Uterus (tissue), 4 donors: Measurements from ENCODE around the gene PCDHGA3. TPM values are rescaled to one million over a fixed set of nuclear protein-coding genes. Genes with fewer than 3 reads are reported as not detected.
"Not testable (repeated sequence)": the region's sequence is repeated elsewhere in the genome, so short reads cannot be mapped to it uniquely, and the experiment has no call there.

Source experiments
- DNase-seq, 2 donors: peaks; one replicate each; pipeline ENCODE4 v3.0.0-alpha.2; 2019 to 2020
- H3K27ac ChIP-seq, 2 donors: fragments of 200-600 bp; sonication (generic); 1 replicate in 1 of 2; 2 replicates in 1 of 2; pipeline ENCODE4 v1.5.1; 2016 to 2018
- H3K27me3 ChIP-seq, 2 donors: fragments of 200-600 bp; sonication (generic); one replicate each; pipeline ENCODE4 v1.5.1; 2018 to 2019; ENCODE audit warnings: control low read depth in 1 of 2
- H3K36me3 ChIP-seq, 2 donors: fragments of 200-600 bp; sonication (generic); one replicate each; pipeline ENCODE4 v1.5.1; 2019; ENCODE audit warnings: control low read depth in 1 of 2
- H3K4me1 ChIP-seq, 2 donors: fragments of 200-600 bp; sonication (generic); one replicate each; pipeline ENCODE4 v1.5.1; 2018 to 2019; ENCODE audit warnings: control low read depth in 1 of 2
- H3K4me3 ChIP-seq, 2 donors: fragments of 200-600 bp; sonication (generic); 1 replicate in 1 of 2; 2 replicates in 1 of 2; pipeline ENCODE4 v1.5.1; 2018 to 2019; ENCODE audit warnings: mild to moderate bottlenecking in 1 of 2
- H3K9me3 ChIP-seq, 2 donors: fragments of 200-600 bp; sonication (generic); one replicate each; pipeline ENCODE4 v1.5.1; 2019; ENCODE audit warnings: control low read depth in 1 of 2
- CTCF ChIP-seq, 4 experiments: fragments of 200-600 bp in 2 of 4; fragments of 450-650 bp in 2 of 4; sonication (generic) in 2 of 4; IDR thresholded peaks; one replicate each; pipeline ENCODE4 v1.5.1; 2016 to 2019; ENCODE audit warnings: antibody characterized with exemption in 4 of 4, mild to moderate bottlenecking in 2 of 4, moderate library complexity in 1 of 4
- POLR2A ChIP-seq, 2 donors: fragments of 450-650 bp; IDR thresholded peaks; one replicate each; pipeline ENCODE4 v1.6.1; 2016; ENCODE audit warnings: antibody characterized with exemption in 2 of 2, mild to moderate bottlenecking in 1 of 2, moderate library complexity in 1 of 2
- intact Hi-C: fragments of 100-400 bp; cut with DNase I; formaldehyde crosslinking; loops from one replicate; pipeline ENCODE4 v1.15.1; 2023; ENCODE audit warnings: low total_unique reads
- total RNA-seq, 4 donors: library from RNA; depleted of rRNA in 3 of 4; stranded (reverse); fragments of >200 nt in 3 of 4; gene quantifications; one replicate each; pipeline versions ENCODE4 v1.1.0 to v1.2.4, GENCODE V29; 2014 to 2023
- donor health status: DM: yes; HTN: yes; CAD: no.

Gene PCDHGA3
- total RNA-seq, 4 donors from 2014 or later: 0.51 to 8.2 (median 5.6) TPM

DNA sequence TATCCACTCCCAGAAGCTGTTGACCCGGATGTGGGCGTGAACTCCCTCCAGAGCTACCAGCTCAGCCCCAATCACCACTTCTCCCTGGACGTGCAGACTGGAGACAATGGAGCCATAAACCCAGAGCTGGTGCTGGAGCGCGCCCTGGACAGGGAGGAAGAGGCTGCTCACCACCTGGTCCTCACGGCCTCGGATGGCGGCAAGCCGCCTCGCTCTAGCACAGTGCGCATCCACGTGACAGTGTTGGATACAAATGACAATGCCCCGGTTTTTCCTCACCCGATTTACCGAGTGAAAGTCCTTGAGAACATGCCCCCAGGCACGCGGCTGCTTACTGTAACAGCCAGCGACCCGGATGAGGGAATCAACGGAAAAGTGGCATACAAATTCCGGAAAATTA, 49.6 kb downstream of the PCDHGA3 start:
- intact Hi-C loops: no loop called here
- no peak overlapping the region for H3K27ac ChIP-seq
- H3K9me3 ChIP-seq: peaks cover 0 to 84% of the 10 kb centered on the region in 2 donors

DNA sequence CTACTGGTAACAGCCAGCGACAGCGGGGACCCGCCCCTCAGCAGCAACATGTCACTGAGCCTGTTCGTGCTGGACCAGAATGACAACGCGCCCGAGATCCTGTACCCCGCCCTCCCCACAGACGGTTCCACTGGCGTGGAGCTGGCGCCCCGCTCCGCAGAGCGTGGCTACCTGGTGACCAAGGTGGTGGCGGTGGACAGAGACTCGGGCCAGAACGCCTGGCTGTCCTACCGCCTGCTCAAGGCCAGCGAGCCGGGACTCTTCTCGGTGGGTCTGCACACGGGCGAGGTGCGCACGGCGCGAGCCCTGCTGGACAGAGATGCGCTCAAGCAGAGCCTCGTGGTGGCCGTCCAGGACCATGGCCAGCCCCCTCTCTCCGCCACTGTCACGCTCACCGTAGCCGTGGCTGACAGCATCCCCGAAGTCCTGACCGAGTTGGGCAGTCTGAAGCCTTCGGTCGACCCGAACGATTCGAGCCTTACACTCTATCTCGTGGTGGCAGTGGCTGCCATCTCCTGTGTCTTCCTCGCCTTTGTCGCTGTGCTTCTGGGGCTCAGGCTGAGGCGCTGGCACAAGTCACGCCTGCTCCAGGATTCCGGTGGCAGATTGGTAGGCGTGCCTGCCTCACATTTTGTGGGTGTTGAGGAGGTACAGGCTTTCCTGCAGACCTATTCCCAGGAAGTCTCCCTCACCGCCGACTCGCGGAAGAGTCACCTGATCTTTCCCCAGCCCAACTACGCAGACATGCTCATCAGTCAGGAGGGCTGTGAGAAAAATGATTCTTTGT, 51.0 kb downstream of the PCDHGA3 start:
- H3K27me3 ChIP-seq, H3K36me3 ChIP-seq, DNase-seq, intact Hi-C loops, H3K4me1 ChIP-seq, H3K27ac ChIP-seq, H3K4me3 ChIP-seq: not testable (repeated sequence)
- peaks cover 0 to 81% of the 10 kb centered on the region in 2 donors for H3K9me3 ChIP-seq

More for the DNA sequence above, 49.6 kb downstream of the PCDHGA3 start:
- DNase-seq: no peak
- no peaks in the 10 kb centered on the region for H3K27me3 ChIP-seq
- no peak overlapping the region for H3K4me3 ChIP-seq
- H3K36me3 ChIP-seq: no peaks in the 10 kb centered on the region
- TF ChIP-seq CTCF (IDR thresholded peaks at IDR 0.05) (no peak), POLR2A (IDR thresholded peaks at IDR 0.05) (no peak)
- no peaks in the 10 kb centered on the region for H3K4me1 ChIP-seq

Other genes with a start within 250 kb of the PCDHGA3 start
- gene PCDHB2, start 249.2 kb upstream of the PCDHGA3 start, total RNA-seq: 1 to 10 TPM in 3 of 4 donors, not detected in 1; 2.3 to 8.4 (median 4.9) TPM
- 1 to 10 TPM; 1.0 to 6.9 (median 2.8) TPM for gene PCDHB3, start 243.4 kb upstream of the PCDHGA3 start, total RNA-seq
- 10 to 100 TPM in 1 of 4 donors, 1 to 10 TPM in 2, under 1 TPM in 1; 0.59 to 10.5 (median 6.0) TPM for gene PCDHB4, start 222.0 kb upstream of the PCDHGA3 start, total RNA-seq
- gene PCDHB5, start 208.6 kb upstream of the PCDHGA3 start, total RNA-seq: 10 to 100 TPM in 3 of 4 donors, 1 to 10 TPM in 1; 1.2 to 16.4 (median 12.6) TPM
- gene PCDHB6, start 193.8 kb upstream of the PCDHGA3 start, total RNA-seq: 1 to 10 TPM in 3 of 4 donors, under 1 TPM in 1; 0.51 to 4.2 (median 1.7) TPM
- 1 to 10 TPM in 3 of 4 donors, under 1 TPM in 1; 0.51 to 8.0 (median 5.7) TPM for gene PCDHB7, start 171.2 kb upstream of the PCDHGA3 start, total RNA-seq
- 1 to 10 TPM in 2 of 4 donors, under 1 TPM in 2; under 0.01 to 5.4 (median 2.1) TPM for gene PCDHB8, start 166.0 kb upstream of the PCDHGA3 start, total RNA-seq
- gene PCDHB16, start 161.4 kb upstream of the PCDHGA3 start, total RNA-seq: 10 to 100 TPM in 1 of 4 donors, 1 to 10 TPM in 3; 3.8 to 10.2 (median 5.0) TPM
- 1 to 10 TPM; 1.8 to 5.5 (median 4.8) TPM for gene PCDHB9, start 156.7 kb upstream of the PCDHGA3 start, total RNA-seq
- 1 to 10 TPM; 2.6 to 8.3 (median 4.7) TPM for gene PCDHB10, start 151.5 kb upstream of the PCDHGA3 start, total RNA-seq
- gene PCDHB11, start 144.2 kb upstream of the PCDHGA3 start, total RNA-seq: 1 to 10 TPM; 2.4 to 9.8 (median 6.9) TPM
- 10 to 100 TPM in 1 of 4 donors, 1 to 10 TPM in 2, under 1 TPM in 1; 0.88 to 20.5 (median 9.1) TPM for gene PCDHB12, start 135.1 kb upstream of the PCDHGA3 start, total RNA-seq
- 10 to 100 TPM in 1 of 4 donors, 1 to 10 TPM in 3; 6.2 to 26.1 (median 8.5) TPM for gene PCDHB13, start 129.9 kb upstream of the PCDHGA3 start, total RNA-seq
- 10 to 100 TPM in 2 of 4 donors, 1 to 10 TPM in 2; 3.6 to 14.7 (median 9.3) TPM for gene PCDHB14, start 120.5 kb upstream of the PCDHGA3 start, total RNA-seq
- 10 to 100 TPM in 3 of 4 donors, 1 to 10 TPM in 1; 5.0 to 17.8 (median 12.1) TPM for gene PCDHB15, start 98.4 kb upstream of the PCDHGA3 start, total RNA-seq
- gene SLC25A2, start 39.8 kb upstream of the PCDHGA3 start, total RNA-seq: 1 to 10 TPM in 2 of 4 donors, under 1 TPM in 1, not detected in 1; 0.28 to 2.4 (median 2.3) TPM
- gene TAF7, start 23.0 kb upstream of the PCDHGA3 start, total RNA-seq: 100 to 1,000 TPM in 2 of 4 donors, 10 to 100 TPM in 2; 76.1 to 121 (median 98.0) TPM
- gene PCDHGA1, start 13.3 kb upstream of the PCDHGA3 start, total RNA-seq: 1 to 10 TPM in 2 of 4 donors, under 1 TPM in 2; under 0.01 to 3.3 (median 1.5) TPM
- gene PCDHGA2, start 5.1 kb upstream of the PCDHGA3 start, total RNA-seq: 10 to 100 TPM in 2 of 4 donors, 1 to 10 TPM in 2; 3.2 to 11.6 (median 9.3) TPM
- gene PCDHGB1, start 6.3 kb downstream of the PCDHGA3 start, total RNA-seq: 1 to 10 TPM in 3 of 4 donors, not detected in 1; 4.4 to 7.4 (median 6.9) TPM
- gene PCDHGA4, start 11.2 kb downstream of the PCDHGA3 start, total RNA-seq: 10 to 100 TPM in 1 of 4 donors, 1 to 10 TPM in 2, under 1 TPM in 1; 0.59 to 16.1 (median 8.7) TPM
- gene PCDHGB2, start 16.2 kb downstream of the PCDHGA3 start, total RNA-seq: 10 to 100 TPM in 2 of 4 donors, 1 to 10 TPM in 1, under 1 TPM in 1; 0.59 to 17.9 (median 8.7) TPM
- gene PCDHGA5, start 20.3 kb downstream of the PCDHGA3 start, total RNA-seq: 10 to 100 TPM in 3 of 4 donors, 1 to 10 TPM in 1; 1.8 to 11.5 (median 11.2) TPM
- gene PCDHGB3, start 26.4 kb downstream of the PCDHGA3 start, total RNA-seq: 10 to 100 TPM in 2 of 4 donors, 1 to 10 TPM in 1, under 1 TPM in 1; 0.59 to 14.1 (median 8.1) TPM
- gene PCDHGA6, start 30.1 kb downstream of the PCDHGA3 start, total RNA-seq: 10 to 100 TPM in 3 of 4 donors, 1 to 10 TPM in 1; 4.4 to 16.6 (median 14.3) TPM
- 10 to 100 TPM in 3 of 4 donors, 1 to 10 TPM in 1; 10.0 to 14.1 (median 11.8) TPM for gene PCDHGA7, start 38.9 kb downstream of the PCDHGA3 start, total RNA-seq
- gene PCDHGB4, start 43.9 kb downstream of the PCDHGA3 start, total RNA-seq: 10 to 100 TPM in 3 of 4 donors, 1 to 10 TPM in 1; 8.2 to 17.1 (median 14.9) TPM
- gene PCDHGA8, start 48.8 kb downstream of the PCDHGA3 start, total RNA-seq: 1 to 10 TPM in 3 of 4 donors, under 1 TPM in 1; 0.59 to 9.0 (median 5.1) TPM
- gene PCDHGB5, start 54.1 kb downstream of the PCDHGA3 start, total RNA-seq: 10 to 100 TPM in 3 of 4 donors, 1 to 10 TPM in 1; 10.0 to 33.6 (median 20.6) TPM
- gene PCDHGA9, start 58.9 kb downstream of the PCDHGA3 start, total RNA-seq: 10 to 100 TPM; 11.8 to 18.7 (median 16.7) TPM
- gene PCDHGB6, start 64.2 kb downstream of the PCDHGA3 start, total RNA-seq: 10 to 100 TPM in 2 of 4 donors, 1 to 10 TPM in 2; 3.1 to 21.1 (median 11.5) TPM
- gene PCDHGA10, start 69.2 kb downstream of the PCDHGA3 start, total RNA-seq: 10 to 100 TPM in 1 of 4 donors, 1 to 10 TPM in 3; 2.4 to 11.2 (median 6.6) TPM
- gene PCDHGB7, start 73.8 kb downstream of the PCDHGA3 start, total RNA-seq: 10 to 100 TPM in 3 of 4 donors, 1 to 10 TPM in 1; 7.1 to 27.6 (median 18.1) TPM
- 10 to 100 TPM in 3 of 4 donors, 1 to 10 TPM in 1; 9.4 to 13.2 (median 12.0) TPM for gene PCDHGA11, start 77.2 kb downstream of the PCDHGA3 start, total RNA-seq
- gene PCDHGA12, start 86.7 kb downstream of the PCDHGA3 start, total RNA-seq: 10 to 100 TPM in 3 of 4 donors, 1 to 10 TPM in 1; 2.9 to 22.0 (median 14.5) TPM
- gene PCDHGC3, start 132.1 kb downstream of the PCDHGA3 start, total RNA-seq: 100 to 1,000 TPM in 3 of 4 donors, 10 to 100 TPM in 1; 25.9 to 146 (median 123) TPM
- gene PCDHGC4, start 141.2 kb downstream of the PCDHGA3 start, total RNA-seq: 1 to 10 TPM; 2.9 to 8.0 (median 6.7) TPM
- gene PCDHGC5, start 145.3 kb downstream of the PCDHGA3 start, total RNA-seq: 1 to 10 TPM in 3 of 4 donors, under 1 TPM in 1; under 0.01 to 7.5 (median 3.4) TPM